Measurements from ENCODE around the gene TRIM17. TPM values are rescaled to one million over a fixed set of nuclear protein-coding genes. Genes with fewer than 3 reads are reported as not detected.

Gene TRIM17
- total and polyA plus RNA-seq, 2 of the 13 experiments (the other 11 are each of a cell fraction or from before 2014, with no cell fraction given): 0.32 to 0.64 TPM

GRCh38 chr1:228456252-228457016 is 39.8 kb upstream of the TRIM17 start (continued):
- TF ChIP-seq, protein P1, sequence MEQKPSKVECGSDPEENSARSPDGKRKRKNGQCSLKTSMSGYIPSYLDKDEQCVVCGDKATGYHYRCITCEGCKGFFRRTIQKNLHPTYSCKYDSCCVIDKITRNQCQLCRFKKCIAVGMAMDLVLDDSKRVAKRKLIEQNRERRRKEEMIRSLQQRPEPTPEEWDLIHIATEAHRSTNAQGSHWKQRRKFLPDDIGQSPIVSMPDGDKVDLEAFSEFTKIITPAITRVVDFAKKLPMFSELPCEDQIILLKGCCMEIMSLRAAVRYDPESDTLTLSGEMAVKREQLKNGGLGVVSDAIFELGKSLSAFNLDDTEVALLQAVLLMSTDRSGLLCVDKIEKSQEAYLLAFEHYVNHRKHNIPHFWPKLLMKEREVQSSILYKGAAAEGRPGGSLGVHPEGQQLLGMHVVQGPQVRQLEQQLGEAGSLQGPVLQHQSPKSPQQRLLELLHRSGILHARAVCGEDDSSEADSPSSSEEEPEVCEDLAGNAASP (CRISPR knock-in tag; IDR thresholded peaks at IDR 0.05; ENCODE audit: borderline replicate concordance): no peak
- TF ChIP-seq HMG20B (CRISPR knock-in tag; conservative IDR thresholded peaks at IDR 0.05) (no peak), ZNF678 (CRISPR knock-in tag; IDR thresholded peaks at IDR 0.05) (no peak), GFI1 (CRISPR knock-in tag; IDR thresholded peaks at IDR 0.05; ENCODE audit: borderline replicate concordance) (no peak), ELF1 (CRISPR knock-in tag; IDR thresholded peaks at IDR 0.05) (no peak), GTF2F1 (IDR thresholded peaks at IDR 0.05; ENCODE audit: low read length) (no peak), HIVEP1 (CRISPR knock-in tag; IDR thresholded peaks at IDR 0.05) (no peak), KDM4B (CRISPR knock-in tag; IDR thresholded peaks at IDR 0.05) (no peak), SYNCRIP (IDR thresholded peaks at IDR 0.05; ENCODE audit: insufficient read depth, low read depth, low read length) (no peak), HNRNPUL1 (IDR thresholded peaks at IDR 0.05; ENCODE audit: low read depth, low read length) (no peak), KMT2A (CRISPR knock-in tag; IDR thresholded peaks at IDR 0.05) (no peak), FOXK2 (IDR thresholded peaks at IDR 0.05) (no peak), SMYD3 (CRISPR knock-in tag; IDR thresholded peaks at IDR 0.05) (no peak), ZNF280D (CRISPR knock-in tag; IDR thresholded peaks at IDR 0.05) (no peak), ZNF136 (CRISPR knock-in tag; IDR thresholded peaks at IDR 0.05; ENCODE audit: low read depth) (no peak), MLX (CRISPR knock-in tag; IDR thresholded peaks at IDR 0.05) (no peak)
